NT2/D1 (cell line): ENCODE measurements around the gene MYO1A.

Experiments
- SUZ12 ChIP-seq: IDR thresholded peaks from 2 replicates; pipeline ENCODE4 v1.6.1; 2011; ENCODE audit not compliant: insufficient read length, insufficient read depth; ENCODE audit errors: extremely low read depth
- YY1 ChIP-seq: IDR thresholded peaks from 2 replicates; pipeline ENCODE4 v1.6.1; 2011; ENCODE audit not compliant: insufficient read length, insufficient read depth
- ZNF274 ChIP-seq: IDR thresholded peaks from 2 replicates; pipeline ENCODE4 v1.6.1; 2011; ENCODE audit warnings: mild to moderate bottlenecking, low read depth, low read length

- no peak for TF ChIP-seq SUZ12
- TF ChIP-seq YY1: no peak
- no peak for TF ChIP-seq ZNF274
Measured at GRCh38 chr12:56999456-56999855, 50.5 kb downstream of the MYO1A start.
